ENCODE measurements around the gene MEMO1.

Gene MEMO1

DNA sequence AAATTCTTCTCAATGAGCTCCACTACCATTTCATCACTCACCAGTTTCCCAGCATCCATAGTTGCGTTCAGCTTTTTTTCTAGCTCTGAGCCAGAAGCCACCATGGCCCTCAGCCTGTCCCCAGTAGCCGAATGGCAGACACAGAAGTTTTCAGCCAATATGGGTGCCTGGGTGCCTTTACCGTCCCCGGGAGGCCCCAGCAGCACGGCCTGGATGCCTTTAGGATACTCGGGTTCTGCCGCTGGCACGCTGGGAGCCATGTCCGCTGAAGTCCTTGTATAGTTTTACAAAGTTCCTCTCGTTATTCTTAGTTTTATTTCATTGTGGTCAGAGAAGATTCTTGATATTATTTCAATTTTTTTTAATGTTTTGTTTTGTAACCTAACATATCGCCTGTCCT lies 187.2 kb downstream of the MEMO1 start:
- no peak for DNase-seq (ENCODE audit: low read depth)

DNA sequence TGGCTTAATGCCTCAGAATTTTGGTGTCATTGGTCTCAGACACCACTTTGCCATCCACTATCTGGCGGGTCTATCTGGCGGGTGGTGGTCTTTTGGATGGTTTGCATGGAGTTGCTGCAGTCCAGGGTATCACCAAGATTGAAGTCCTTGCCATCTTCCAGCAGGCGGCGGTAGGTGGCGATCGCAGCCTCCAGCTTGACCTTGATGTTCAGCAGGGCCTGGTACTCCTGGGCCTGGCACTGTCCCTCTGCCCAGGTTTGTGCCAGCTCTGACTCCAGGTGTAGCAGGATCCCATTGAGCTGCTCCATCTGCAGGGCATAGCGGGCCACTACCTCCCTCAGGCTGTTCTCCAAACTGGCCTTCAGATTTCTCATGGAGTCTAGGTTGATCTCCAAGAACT lies 188.2 kb downstream of the MEMO1 start:
- no peak for DNase-seq (ENCODE audit: low read depth)

Data from EH (cell line).